ENCODE measurements around the gene MOGAT3.
A peak's percentile ranks its signal among the peaks of the same experiment; 100 is the strongest.

The MOGAT3 gene

GRCh38 chr7:101200862-101201599 is at the start of gene MOGAT3:
MOGAT3 (minus strand) TSS chr7:101201036; CDS start chr7:101200854, 182 bp downstream.
- DNase-seq (ENCODE audit: low read depth in 2 of 2) = no peak

GRCh38 chr7:101250324-101250723 is 49.5 kb upstream of the MOGAT3 start:
- DNase-seq (ENCODE audit: low read depth in 2 of 2) = no peak

- no peak for DNase-seq (ENCODE audit: low read depth in 2 of 2)
Measured at GRCh38 chr7:101248276-101248675, 47.4 kb upstream of the MOGAT3 start.

GRCh38 chr7:101245147-101245668 is 44.4 kb upstream of the MOGAT3 start:
- DNase-seq (ENCODE audit: low read depth in 2 of 2) = no peak

GRCh38 chr7:101244375-101245146 is 43.7 kb upstream of the MOGAT3 start, which contains the start of gene FIS1:
FIS1 (minus strand) TSS chr7:101245081; CDS start chr7:101245004, 77 bp downstream.
- DNase-seq (ENCODE audit: low read depth in 2 of 2) = peak; percentile 81 to 92

- no peak for DNase-seq (ENCODE audit: low read depth in 2 of 2)
Measured at GRCh38 chr7:101243646-101244374, 43.0 kb upstream of the MOGAT3 start.

- DNase-seq (ENCODE audit: low read depth in 2 of 2) = no peak
Measured at GRCh38 chr7:101241443-101242349, 40.9 kb upstream of the MOGAT3 start.

GRCh38 chr7:101241015-101241363 is 40.2 kb upstream of the MOGAT3 start:
- no peak for DNase-seq (ENCODE audit: low read depth in 2 of 2)

- DNase-seq (ENCODE audit: low read depth in 2 of 2) = no peak
Measured at GRCh38 chr7:101240226-101241014, 39.6 kb upstream of the MOGAT3 start.

GRCh38 chr7:101239951-101240220 is 39.0 kb upstream of the MOGAT3 start:
- DNase-seq (ENCODE audit: low read depth in 2 of 2) = no peak

- no peak for DNase-seq (ENCODE audit: low read depth in 2 of 2)
Measured at GRCh38 chr7:101239191-101239950, 38.5 kb upstream of the MOGAT3 start.

GRCh38 chr7:101238226-101239182 is 37.7 kb upstream of the MOGAT3 start:
- no peak for DNase-seq (ENCODE audit: low read depth in 2 of 2)

- DNase-seq (ENCODE audit: low read depth in 2 of 2) = no peak
Measured at GRCh38 chr7:101237206-101238067, 36.6 kb upstream of the MOGAT3 start, which contains the start of gene CLDN15. CLDN15 (minus strand) TSS chr7:101237802; CDS start chr7:101237581, 221 bp downstream.

GRCh38 chr7:101236292-101236835 is 35.5 kb upstream of the MOGAT3 start:
- no peak for DNase-seq (ENCODE audit: low read depth in 2 of 2)

- no peak for DNase-seq (ENCODE audit: low read depth in 2 of 2)
Measured at GRCh38 chr7:101235522-101235921, 34.7 kb upstream of the MOGAT3 start.

- no peak for DNase-seq (ENCODE audit: low read depth in 2 of 2)
Measured at GRCh38 chr7:101235050-101235449, 34.2 kb upstream of the MOGAT3 start.

- DNase-seq (ENCODE audit: low read depth in 2 of 2) = no peak
Measured at GRCh38 chr7:101234636-101235035, 33.8 kb upstream of the MOGAT3 start.

Measured in stimulated activated CD8-positive, alpha-beta memory T cell treated with anti-CD3 and anti-CD28 coated beads, Interleukin-7, amount 100 ng/mL, for 4 hours (primary cell).